Hepatocyte (in vitro differentiated cells): ENCODE data around the gene SGCG. TPM values are rescaled to one million over a fixed set of nuclear protein-coding genes. Genes with fewer than 3 reads are reported as not detected.

Source experiments
- DNase-seq: peaks from one replicate; pipeline ENCODE4 v3.0.0-alpha.2; 2016; ENCODE audit warnings: low spot score
- H2AFZ ChIP-seq: fragments of 200-600 bp; sonication (generic); 2 replicates; pipeline ENCODE4 v1.6.0; 2016; ENCODE audit warnings: antibody characterized with exemption, mild to moderate bottlenecking
- H3K27ac ChIP-seq: fragments of 200-600 bp; sonication (generic); 2 replicates; pipeline ENCODE4 v1.5.1; 2016; ENCODE audit warnings: mild to moderate bottlenecking
- H3K27me3 ChIP-seq: fragments of 200-600 bp; sonication (generic); 2 replicates; pipeline ENCODE4 v1.6.1; 2016
- H3K36me3 ChIP-seq: fragments of 200-600 bp; sonication (generic); replicated peaks from 2 replicates; pipeline ENCODE4 v1.5.1; 2016; ENCODE audit warnings: low read depth; ENCODE audit not compliant: insufficient read depth
- H3K4me1 ChIP-seq: fragments of 200-600 bp; sonication (generic); 2 replicates; pipeline ENCODE4 v1.5.1; 2016; ENCODE audit warnings: mild to moderate bottlenecking, moderate library complexity; ENCODE audit not compliant: insufficient read depth
- H3K4me2 ChIP-seq: fragments of 200-600 bp; sonication (generic); 2 replicates; pipeline ENCODE4 v1.6.0; 2016
- H3K4me3 ChIP-seq: fragments of 200-600 bp; sonication (generic); 2 replicates; pipeline ENCODE4 v1.5.1; 2016; ENCODE audit warnings: mild to moderate bottlenecking
- H3K79me2 ChIP-seq: fragments of 200-600 bp; sonication (generic); 2 replicates; pipeline ENCODE4 v1.6.0; 2017; ENCODE audit warnings: mild to moderate bottlenecking
- H3K9me2 ChIP-seq: fragments of 200-600 bp; sonication (generic); replicated peaks from 2 replicates; pipeline ENCODE4 v1.6.0; 2017; ENCODE audit warnings: mild to moderate bottlenecking; ENCODE audit not compliant: insufficient read depth
- H3K9me3 ChIP-seq: fragments of 200-600 bp; sonication (generic); 2 replicates; pipeline ENCODE4 v1.5.1; 2016; ENCODE audit warnings: low read depth, mild to moderate bottlenecking
- H4K20me1 ChIP-seq: fragments of 200-600 bp; sonication (generic); 2 replicates; pipeline ENCODE4 v1.6.0; 2016; ENCODE audit warnings: mild to moderate bottlenecking; ENCODE audit not compliant: insufficient read depth, poor library complexity, severe bottlenecking
- EZH2 ChIP-seq: fragments of 200-600 bp; sonication (generic); IDR thresholded peaks from 2 replicates; pipeline ENCODE4 v1.6.1; 2016; ENCODE audit warnings: antibody characterized with exemption, mild to moderate bottlenecking, borderline replicate concordance
- EZH2phosphoT487 ChIP-seq: fragments of 200-600 bp; sonication (generic); IDR thresholded peaks from one replicate; pipeline ENCODE4 v1.6.1; 2018; ENCODE audit warnings: antibody characterized with exemption, mild to moderate bottlenecking, low read depth, moderate library complexity; ENCODE audit not compliant: unreplicated experiment, severe bottlenecking
- WGBS: methylation state at CpG from one replicate; pipeline ENCODE4 v1.1.6; 2016; ENCODE audit warnings: low lambda C conversion rate; ENCODE audit errors: missing lambda C conversion rate; 5-methylcytosine and 5-hydroxymethylcytosine counted together
- polyA plus RNA-seq: library from polyadenylated mRNA; unstranded; fragments of >200 nt; fragmentation: Nextera tagmentation; extraction: Ambion mirVana; gene quantifications from 2 replicates; pipeline ENCODE4 v1.2.1, GENCODE V29; 2016
- total RNA-seq: library from RNA; depleted of rRNA; stranded (reverse); fragments of >200 nt; gene quantifications from 2 replicates; pipeline ENCODE4 v1.2.3, GENCODE V29; 2014
- TF ChIP-seq, protein P1 (sequence below): fragments of 200-600 bp; sonication (generic); IDR thresholded peaks from 2 replicates; pipeline ENCODE4 v1.5.1; 2016; ENCODE audit warnings: antibody characterized with exemption, mild to moderate bottlenecking; ENCODE audit not compliant: poor library complexity

Gene SGCG
- total and polyA plus RNA-seq, 2 experiments from 2014 or later = 2.7 to 3.1 TPM

- no peaks in the 10 kb centered on the region for H3K36me3 ChIP-seq
- H3K4me1 ChIP-seq = peaks cover 5% of the 10 kb centered on the region
- H3K27me3 ChIP-seq = no peaks in the 10 kb centered on the region
- peak; percentile 21 for DNase-seq
- TF ChIP-seq EZH2phosphoT487 (no peak), EZH2 (no peak)
- TF ChIP-seq, protein P1, sequence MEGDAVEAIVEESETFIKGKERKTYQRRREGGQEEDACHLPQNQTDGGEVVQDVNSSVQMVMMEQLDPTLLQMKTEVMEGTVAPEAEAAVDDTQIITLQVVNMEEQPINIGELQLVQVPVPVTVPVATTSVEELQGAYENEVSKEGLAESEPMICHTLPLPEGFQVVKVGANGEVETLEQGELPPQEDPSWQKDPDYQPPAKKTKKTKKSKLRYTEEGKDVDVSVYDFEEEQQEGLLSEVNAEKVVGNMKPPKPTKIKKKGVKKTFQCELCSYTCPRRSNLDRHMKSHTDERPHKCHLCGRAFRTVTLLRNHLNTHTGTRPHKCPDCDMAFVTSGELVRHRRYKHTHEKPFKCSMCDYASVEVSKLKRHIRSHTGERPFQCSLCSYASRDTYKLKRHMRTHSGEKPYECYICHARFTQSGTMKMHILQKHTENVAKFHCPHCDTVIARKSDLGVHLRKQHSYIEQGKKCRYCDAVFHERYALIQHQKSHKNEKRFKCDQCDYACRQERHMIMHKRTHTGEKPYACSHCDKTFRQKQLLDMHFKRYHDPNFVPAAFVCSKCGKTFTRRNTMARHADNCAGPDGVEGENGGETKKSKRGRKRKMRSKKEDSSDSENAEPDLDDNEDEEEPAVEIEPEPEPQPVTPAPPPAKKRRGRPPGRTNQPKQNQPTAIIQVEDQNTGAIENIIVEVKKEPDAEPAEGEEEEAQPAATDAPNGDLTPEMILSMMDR = no peak
- peak overlapping the region; percentile 50 for H3K4me2 ChIP-seq
- 24% methylated on average over 4 of the region's 4 CpGs for WGBS
- H3K9me3 ChIP-seq = no peaks in the 10 kb centered on the region
- no peak overlapping the region for H3K4me3 ChIP-seq
- H3K9me2 ChIP-seq = no peaks in the 10 kb centered on the region
- peak overlapping the region; percentile 47 for H3K27ac ChIP-seq
- no peaks in the 10 kb centered on the region for H3K79me2 ChIP-seq
- no peak overlapping the region for H2AFZ ChIP-seq
- H4K20me1 ChIP-seq = no peaks in the 10 kb centered on the region
These were observed 31.9 kb downstream of the SGCG start for GRCh38 chr13:23212671-23213070.

DNA sequence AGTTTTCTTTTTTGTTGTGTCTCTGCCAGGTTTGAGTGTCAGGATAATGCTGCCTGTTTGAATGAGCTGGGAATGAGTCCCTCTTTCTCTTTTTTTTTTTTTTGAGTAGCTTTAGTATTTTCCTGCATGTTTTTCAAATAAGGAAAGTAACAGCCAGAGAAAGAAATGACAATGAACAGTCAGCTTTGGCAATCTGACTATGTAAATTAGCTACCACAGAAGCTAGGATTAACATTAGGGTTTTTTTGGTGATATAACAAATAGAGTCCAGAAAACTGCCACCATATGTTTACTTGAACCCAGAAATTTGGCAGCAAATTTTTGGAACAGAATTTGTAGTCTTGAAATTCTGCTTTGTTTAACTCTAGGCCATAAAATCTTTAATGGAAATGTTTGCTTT lies 50.5 kb downstream of the SGCG start:
- no peak overlapping the region for H3K4me2 ChIP-seq
- no peak overlapping the region for H3K27ac ChIP-seq
- no peaks in the 10 kb centered on the region for H3K27me3 ChIP-seq
- H3K9me2 ChIP-seq = no peaks in the 10 kb centered on the region
- H3K4me1 ChIP-seq = no peaks in the 10 kb centered on the region
- H3K36me3 ChIP-seq = no peaks in the 10 kb centered on the region
- H3K79me2 ChIP-seq = no peaks in the 10 kb centered on the region
- TF ChIP-seq EZH2 (no peak), EZH2phosphoT487 (no peak)
- TF ChIP-seq, protein P1 = no peak
- no peaks in the 10 kb centered on the region for H4K20me1 ChIP-seq
- no peak overlapping the region for H3K4me3 ChIP-seq
- no peaks in the 10 kb centered on the region for H3K9me3 ChIP-seq
- no peak overlapping the region for H2AFZ ChIP-seq
- DNase-seq = no peak

DNA sequence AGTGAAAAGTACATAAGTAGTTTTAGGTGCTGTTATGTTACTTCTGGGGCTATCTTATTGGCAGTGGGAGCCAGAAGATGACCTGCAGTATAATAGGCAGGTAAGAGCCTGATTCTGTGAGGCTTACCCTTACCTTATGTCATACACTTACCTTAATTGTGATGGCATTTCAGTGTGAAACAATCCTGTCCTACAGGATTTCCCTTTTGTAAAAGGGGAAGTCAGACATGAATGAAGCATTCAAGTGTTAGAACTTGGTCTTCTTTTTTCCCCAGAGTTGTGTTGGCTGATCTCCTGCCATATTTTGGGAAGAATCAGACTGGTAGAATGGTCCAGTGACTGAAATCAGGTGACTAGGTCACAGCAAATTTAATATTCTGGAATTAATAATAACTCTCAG lies 55.2 kb downstream of the SGCG start:
- H3K27me3 ChIP-seq = no peaks in the 10 kb centered on the region

More for the DNA sequence above, 55.2 kb downstream of the SGCG start:
- Histone ChIP-seq H3K79me2 (no peaks in the 10 kb centered on the region), H4K20me1 (no peaks in the 10 kb centered on the region), H3K4me2 (no peak overlapping the region), H3K27ac (no peak overlapping the region), H3K9me3 (no peaks in the 10 kb centered on the region), H3K4me3 (no peak overlapping the region), H3K9me2 (no peaks in the 10 kb centered on the region), H2AFZ (no peak overlapping the region), H3K36me3 (no peaks in the 10 kb centered on the region), H3K4me1 (no peaks in the 10 kb centered on the region)
- TF ChIP-seq, protein P1 = no peak
- TF ChIP-seq EZH2phosphoT487 = no peak
- no peak for TF ChIP-seq EZH2
- no peak for DNase-seq
